Neural cell (in vitro differentiated cells): Measurements from ENCODE around the gene CIRBP. TPM values are rescaled to one million over a fixed set of nuclear protein-coding genes. Genes with fewer than 3 reads are reported as not detected.
A peak's percentile ranks its signal among the peaks of the same experiment; 100 is the strongest.
"Not testable (repeated sequence)": the region's sequence is repeated elsewhere in the genome, so short reads cannot be mapped to it uniquely, and the experiment has no call there.

Source experiments
- H2AFZ ChIP-seq: fragments of 200-600, 300-800 bp; sonication (generic), shearing (Covaris generic); 2 replicates; pipeline ENCODE4 v1.6.0; 2014; ENCODE audit warnings: low read depth, mild to moderate bottlenecking, antibody characterized with exemption, low read length, moderate library complexity
- H3F3A ChIP-seq: fragments of 200-600 bp; shearing (Covaris generic); 2 replicates; pipeline ENCODE4 v1.6.1; 2016; ENCODE audit warnings: mild to moderate bottlenecking, moderate library complexity, mixed read lengths, antibody characterized with exemption, low read length; ENCODE audit not compliant: insufficient read depth, poor library complexity, severe bottlenecking
- H3K27ac ChIP-seq: fragments of 200-600, 300-800 bp; sonication (generic), shearing (Covaris generic); 2 replicates; pipeline ENCODE4 v1.5.1; 2014; ENCODE audit warnings: mild to moderate bottlenecking, low read length, moderate library complexity
- H3K27me3 ChIP-seq: fragments of 300-800, 200-600 bp; sonication (generic), shearing (Covaris generic); 2 replicates; pipeline ENCODE4 v1.6.0; 2014; ENCODE audit warnings: mild to moderate bottlenecking, low read depth, low read length, moderate library complexity; ENCODE audit not compliant: insufficient read depth
- H3K36me3 ChIP-seq: fragments of 300-800, 200-600 bp; sonication (generic), shearing (Covaris generic); 2 replicates; pipeline ENCODE4 v1.5.1; 2014; ENCODE audit warnings: mild to moderate bottlenecking, antibody characterized with exemption, low read length, moderate library complexity; ENCODE audit not compliant: insufficient read depth
- H3K4me2 ChIP-seq: fragments of 300-800, 200-600 bp; sonication (generic), shearing (Covaris generic); 2 replicates; pipeline ENCODE4 v1.6.0; 2014; ENCODE audit warnings: mild to moderate bottlenecking, low read length
- H3K4me3 ChIP-seq: fragments of 300-800, 200-600 bp; sonication (generic), shearing (Covaris generic); 2 replicates; pipeline ENCODE4 v1.5.1; 2014; ENCODE audit warnings: mild to moderate bottlenecking, low read length, moderate library complexity
- H3K79me2 ChIP-seq: fragments of 200-600 bp; shearing (Covaris generic); replicated peaks from 2 replicates; pipeline ENCODE4 v1.6.0; 2014; ENCODE audit warnings: mild to moderate bottlenecking, low read length, moderate library complexity; ENCODE audit not compliant: insufficient read depth
- H3K9ac ChIP-seq: fragments of 300-800, 200-600 bp; sonication (generic), shearing (Covaris generic); 2 replicates; pipeline ENCODE4 v1.6.1; 2016; ENCODE audit warnings: mild to moderate bottlenecking, low read length, mixed read lengths
- H3K9me2 ChIP-seq: fragments of 200-600 bp; shearing (Covaris generic); 2 replicates; pipeline ENCODE4 v1.6.1; 2016; ENCODE audit warnings: mild to moderate bottlenecking, low read length, mixed read lengths; ENCODE audit not compliant: insufficient read depth
- H3K9me3 ChIP-seq: fragments of 200-600, 300-800 bp; sonication (generic), shearing (Covaris generic); 2 replicates; pipeline ENCODE4 v1.6.1; 2016; ENCODE audit warnings: mild to moderate bottlenecking, mixed run types, low read length, moderate library complexity, mixed read lengths
- H4K20me1 ChIP-seq: fragments of 200-600 bp; shearing (Covaris generic); 2 replicates; pipeline ENCODE4 v1.6.1; 2016; ENCODE audit warnings: mild to moderate bottlenecking, mixed run types; ENCODE audit not compliant: insufficient read depth
- EP300 ChIP-seq: fragments of 450-650 bp; conservative IDR thresholded peaks from 2 replicates; pipeline ENCODE4 v1.6.1; 2014; ENCODE audit warnings: antibody characterized with exemption, mild to moderate bottlenecking, moderate library complexity; ENCODE audit not compliant: poor library complexity, severe bottlenecking
- EZH2 ChIP-seq: fragments of 200-600, 300-800 bp; shearing (Covaris generic), sonication (generic); IDR thresholded peaks from 2 replicates; pipeline ENCODE4 v1.6.1; 2014; ENCODE audit warnings: antibody characterized with exemption, low read length, borderline replicate concordance, mild to moderate bottlenecking; ENCODE audit not compliant: insufficient read depth, poor library complexity, severe bottlenecking
- MXI1 ChIP-seq: fragments of 450-650 bp; conservative IDR thresholded peaks from 2 replicates; pipeline ENCODE4 v1.6.1; 2014; ENCODE audit warnings: antibody characterized with exemption, mild to moderate bottlenecking; ENCODE audit not compliant: poor library complexity, severe bottlenecking
- POLR2AphosphoS5 ChIP-seq: IDR thresholded peaks from 2 replicates; pipeline ENCODE4 v1.6.1; 2012
- RAD21 ChIP-seq: fragments of 450-650 bp; conservative IDR thresholded peaks from 2 replicates; pipeline ENCODE4 v1.6.1; 2014; ENCODE audit warnings: antibody characterized with exemption, mild to moderate bottlenecking, moderate library complexity
- SMC3 ChIP-seq: fragments of 450-650 bp; conservative IDR thresholded peaks from 2 replicates; pipeline ENCODE4 v1.6.1; 2014; ENCODE audit warnings: antibody characterized with exemption, mild to moderate bottlenecking, moderate library complexity; ENCODE audit not compliant: poor library complexity
- TAF1 ChIP-seq: IDR thresholded peaks from 2 replicates; pipeline ENCODE4 v1.6.1; 2012; ENCODE audit warnings: low read depth
- polyA plus RNA-seq: library from polyadenylated mRNA; depleted of rRNA; stranded (reverse); fragments of >200 nt; gene quantifications from 2 replicates; pipeline ENCODE4 v1.2.3, GENCODE V29; 2014
- TF ChIP-seq, protein P1 (sequence below): IDR thresholded peaks from 2 replicates; pipeline ENCODE4 v1.6.1; 2012; ENCODE audit warnings: borderline replicate concordance
- TF ChIP-seq, protein P2 (sequence below): fragments of 450-650 bp; IDR thresholded peaks from 2 replicates; pipeline ENCODE4 v1.5.1; 2014; ENCODE audit warnings: antibody characterized with exemption, mild to moderate bottlenecking, moderate library complexity; ENCODE audit not compliant: poor library complexity, severe bottlenecking

Gene CIRBP
- polyA plus RNA-seq, 1 donor from 2014 or later = 1,663 TPM

DNA sequence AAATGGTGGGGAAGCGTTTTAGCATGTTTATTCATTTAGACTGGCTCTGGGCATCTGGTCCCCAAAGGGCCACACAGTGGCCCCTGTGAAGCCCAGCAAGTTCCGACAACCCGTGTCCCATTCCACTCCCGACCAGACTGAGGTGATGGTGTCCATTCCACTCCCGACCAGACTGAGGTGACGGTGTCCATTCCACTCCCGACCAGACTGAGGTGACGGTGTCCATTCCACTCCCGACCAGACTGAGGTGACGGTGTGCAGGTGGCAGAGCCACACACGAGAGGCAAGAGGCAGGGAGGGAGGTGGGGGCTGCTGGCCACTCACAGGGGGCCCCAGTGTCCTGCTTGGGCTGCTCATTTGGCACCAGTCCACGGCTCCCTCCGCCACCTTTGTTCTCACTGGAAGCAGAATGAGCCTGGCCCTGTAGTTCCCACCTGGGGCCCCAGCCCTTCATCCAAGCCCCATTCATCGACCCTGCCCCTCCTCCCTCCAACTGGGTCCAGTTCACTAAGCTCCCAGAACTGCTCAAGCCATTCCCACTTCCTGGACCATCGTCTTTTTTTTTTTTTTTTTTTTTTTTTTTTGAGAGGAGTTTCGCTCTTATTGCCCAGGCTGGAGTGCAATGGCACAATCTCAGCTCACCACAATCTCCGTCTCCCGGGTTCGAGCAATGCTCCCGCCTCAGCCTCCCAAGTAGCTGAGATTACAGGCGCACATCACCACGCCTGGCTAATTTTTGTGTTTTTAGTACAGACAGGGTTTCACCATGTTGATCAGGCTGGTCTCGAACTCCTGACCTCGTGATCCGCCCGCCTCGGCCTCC is 22.7 kb upstream of the CIRBP start:
- not testable (repeated sequence) for H3K27me3 ChIP-seq, H3K9ac ChIP-seq, H3F3A ChIP-seq, H3K9me3 ChIP-seq, H4K20me1 ChIP-seq, H3K36me3 ChIP-seq, H3K9me2 ChIP-seq, H3K27ac ChIP-seq, H3K4me3 ChIP-seq, H3K4me2 ChIP-seq, H2AFZ ChIP-seq
- H3K79me2 ChIP-seq = peaks cover 21% of the 10 kb centered on the region

DNA sequence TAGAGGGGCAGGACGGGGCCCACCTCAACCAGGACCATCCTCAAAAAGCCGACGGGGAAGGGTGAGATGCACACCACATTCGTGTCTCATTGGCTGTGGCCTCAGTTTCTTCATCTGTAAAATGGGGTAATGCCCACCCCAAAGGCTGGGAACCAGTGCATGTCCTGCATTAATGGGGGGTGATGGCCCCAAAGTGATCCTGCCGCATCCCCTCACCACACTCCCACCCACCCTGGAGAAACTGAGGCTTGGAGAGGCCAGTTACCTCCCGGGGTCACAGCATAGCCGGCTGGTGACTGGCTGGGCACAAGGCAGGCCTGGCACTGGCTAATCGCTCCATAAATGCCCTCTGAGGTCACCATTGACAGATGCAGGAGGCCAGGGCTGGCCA is 21.4 kb upstream of the CIRBP start:
- Histone ChIP-seq H3K27me3 (no peaks in the 10 kb centered on the region), H4K20me1 (no peaks in the 10 kb centered on the region), H3K9ac (peak overlapping the region; percentile 98), H3K9me3 (no peaks in the 10 kb centered on the region), H3K4me2 (no peak overlapping the region), H2AFZ (no peak overlapping the region), H3K4me3 (peak overlapping the region; percentile 93), H3K27ac (peak overlapping the region; percentile 93), H3K79me2 (peaks cover 33% of the 10 kb centered on the region), H3F3A (no peaks in the 10 kb centered on the region), H3K9me2 (no peaks in the 10 kb centered on the region), H3K36me3 (no peaks in the 10 kb centered on the region)
- TF ChIP-seq TAF1 (no peak), MXI1 (no peak), POLR2AphosphoS5 (no peak), EP300 (no peak), SMC3 (no peak), RAD21 (no peak), EZH2 (no peak)
- TF ChIP-seq, protein P1, sequence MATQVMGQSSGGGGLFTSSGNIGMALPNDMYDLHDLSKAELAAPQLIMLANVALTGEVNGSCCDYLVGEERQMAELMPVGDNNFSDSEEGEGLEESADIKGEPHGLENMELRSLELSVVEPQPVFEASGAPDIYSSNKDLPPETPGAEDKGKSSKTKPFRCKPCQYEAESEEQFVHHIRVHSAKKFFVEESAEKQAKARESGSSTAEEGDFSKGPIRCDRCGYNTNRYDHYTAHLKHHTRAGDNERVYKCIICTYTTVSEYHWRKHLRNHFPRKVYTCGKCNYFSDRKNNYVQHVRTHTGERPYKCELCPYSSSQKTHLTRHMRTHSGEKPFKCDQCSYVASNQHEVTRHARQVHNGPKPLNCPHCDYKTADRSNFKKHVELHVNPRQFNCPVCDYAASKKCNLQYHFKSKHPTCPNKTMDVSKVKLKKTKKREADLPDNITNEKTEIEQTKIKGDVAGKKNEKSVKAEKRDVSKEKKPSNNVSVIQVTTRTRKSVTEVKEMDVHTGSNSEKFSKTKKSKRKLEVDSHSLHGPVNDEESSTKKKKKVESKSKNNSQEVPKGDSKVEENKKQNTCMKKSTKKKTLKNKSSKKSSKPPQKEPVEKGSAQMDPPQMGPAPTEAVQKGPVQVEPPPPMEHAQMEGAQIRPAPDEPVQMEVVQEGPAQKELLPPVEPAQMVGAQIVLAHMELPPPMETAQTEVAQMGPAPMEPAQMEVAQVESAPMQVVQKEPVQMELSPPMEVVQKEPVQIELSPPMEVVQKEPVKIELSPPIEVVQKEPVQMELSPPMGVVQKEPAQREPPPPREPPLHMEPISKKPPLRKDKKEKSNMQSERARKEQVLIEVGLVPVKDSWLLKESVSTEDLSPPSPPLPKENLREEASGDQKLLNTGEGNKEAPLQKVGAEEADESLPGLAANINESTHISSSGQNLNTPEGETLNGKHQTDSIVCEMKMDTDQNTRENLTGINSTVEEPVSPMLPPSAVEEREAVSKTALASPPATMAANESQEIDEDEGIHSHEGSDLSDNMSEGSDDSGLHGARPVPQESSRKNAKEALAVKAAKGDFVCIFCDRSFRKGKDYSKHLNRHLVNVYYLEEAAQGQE = no peak
- TF ChIP-seq, protein P2, sequence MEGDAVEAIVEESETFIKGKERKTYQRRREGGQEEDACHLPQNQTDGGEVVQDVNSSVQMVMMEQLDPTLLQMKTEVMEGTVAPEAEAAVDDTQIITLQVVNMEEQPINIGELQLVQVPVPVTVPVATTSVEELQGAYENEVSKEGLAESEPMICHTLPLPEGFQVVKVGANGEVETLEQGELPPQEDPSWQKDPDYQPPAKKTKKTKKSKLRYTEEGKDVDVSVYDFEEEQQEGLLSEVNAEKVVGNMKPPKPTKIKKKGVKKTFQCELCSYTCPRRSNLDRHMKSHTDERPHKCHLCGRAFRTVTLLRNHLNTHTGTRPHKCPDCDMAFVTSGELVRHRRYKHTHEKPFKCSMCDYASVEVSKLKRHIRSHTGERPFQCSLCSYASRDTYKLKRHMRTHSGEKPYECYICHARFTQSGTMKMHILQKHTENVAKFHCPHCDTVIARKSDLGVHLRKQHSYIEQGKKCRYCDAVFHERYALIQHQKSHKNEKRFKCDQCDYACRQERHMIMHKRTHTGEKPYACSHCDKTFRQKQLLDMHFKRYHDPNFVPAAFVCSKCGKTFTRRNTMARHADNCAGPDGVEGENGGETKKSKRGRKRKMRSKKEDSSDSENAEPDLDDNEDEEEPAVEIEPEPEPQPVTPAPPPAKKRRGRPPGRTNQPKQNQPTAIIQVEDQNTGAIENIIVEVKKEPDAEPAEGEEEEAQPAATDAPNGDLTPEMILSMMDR = no peak
